ENCODE results near the gene SYNE1. TPM values are rescaled to one million over a fixed set of nuclear protein-coding genes. Genes with fewer than 3 reads are reported as not detected.

SYNE1 gene
- total RNA-seq, 1 donor from 2014 or later, result 166 TPM

DNA sequence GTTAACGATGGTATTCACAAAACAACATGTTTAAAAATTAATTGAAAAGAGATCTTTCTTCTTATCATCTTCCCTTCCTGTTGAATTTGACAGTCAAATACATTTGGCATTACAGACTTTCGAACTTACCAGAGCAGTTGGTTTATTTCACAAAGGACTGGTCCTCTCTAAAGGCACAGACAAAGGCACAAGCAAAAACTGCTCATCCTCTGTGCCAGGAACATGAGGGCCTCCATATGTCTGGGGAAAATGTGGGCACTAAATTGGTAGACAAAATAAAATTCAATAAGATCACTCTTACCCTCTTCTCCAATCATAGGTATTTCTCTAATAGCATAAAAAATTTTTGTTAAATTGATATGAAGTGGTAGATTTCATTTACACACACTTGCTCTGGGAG lies 40.4 kb downstream of the SYNE1 start:
- H3K4me1 ChIP-seq, result peaks cover 18% of the 10 kb centered on the region
- DNase-seq (no peak), ATAC-seq (no peak)
- no peak overlapping the region for H3K27ac ChIP-seq
- no peaks in the 10 kb centered on the region for H3K36me3 ChIP-seq
- intact Hi-C loops (cut with DNase I), result no loop called here
- no peak overlapping the region for H3K4me3 ChIP-seq
- TF ChIP-seq, protein P1, sequence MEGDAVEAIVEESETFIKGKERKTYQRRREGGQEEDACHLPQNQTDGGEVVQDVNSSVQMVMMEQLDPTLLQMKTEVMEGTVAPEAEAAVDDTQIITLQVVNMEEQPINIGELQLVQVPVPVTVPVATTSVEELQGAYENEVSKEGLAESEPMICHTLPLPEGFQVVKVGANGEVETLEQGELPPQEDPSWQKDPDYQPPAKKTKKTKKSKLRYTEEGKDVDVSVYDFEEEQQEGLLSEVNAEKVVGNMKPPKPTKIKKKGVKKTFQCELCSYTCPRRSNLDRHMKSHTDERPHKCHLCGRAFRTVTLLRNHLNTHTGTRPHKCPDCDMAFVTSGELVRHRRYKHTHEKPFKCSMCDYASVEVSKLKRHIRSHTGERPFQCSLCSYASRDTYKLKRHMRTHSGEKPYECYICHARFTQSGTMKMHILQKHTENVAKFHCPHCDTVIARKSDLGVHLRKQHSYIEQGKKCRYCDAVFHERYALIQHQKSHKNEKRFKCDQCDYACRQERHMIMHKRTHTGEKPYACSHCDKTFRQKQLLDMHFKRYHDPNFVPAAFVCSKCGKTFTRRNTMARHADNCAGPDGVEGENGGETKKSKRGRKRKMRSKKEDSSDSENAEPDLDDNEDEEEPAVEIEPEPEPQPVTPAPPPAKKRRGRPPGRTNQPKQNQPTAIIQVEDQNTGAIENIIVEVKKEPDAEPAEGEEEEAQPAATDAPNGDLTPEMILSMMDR (IDR thresholded peaks at IDR 0.05), result no peak
- H3K9me3 ChIP-seq, result no peaks in the 10 kb centered on the region
- H3K27me3 ChIP-seq (ENCODE audit: low read depth), result no peaks in the 10 kb centered on the region

DNA sequence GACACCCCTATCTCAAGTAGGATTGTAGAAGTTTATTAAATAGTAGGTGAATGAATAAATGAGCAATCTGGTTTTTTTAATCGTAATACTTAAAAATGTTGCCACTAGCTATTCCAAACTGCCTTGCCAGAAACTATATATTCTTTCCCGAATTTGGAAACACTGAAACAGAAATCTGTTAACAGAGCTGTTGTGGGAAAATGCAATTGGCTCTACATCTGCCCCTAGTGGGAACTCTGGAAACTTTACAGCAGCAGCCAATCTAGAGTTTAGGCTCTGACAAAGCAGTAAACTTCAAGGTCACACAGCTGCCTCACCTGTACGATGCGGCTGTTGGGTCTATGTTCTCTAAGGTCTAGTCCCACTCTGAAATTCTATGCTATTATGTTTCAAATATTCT lies 41.7 kb downstream of the SYNE1 start:
- Histone ChIP-seq H3K27me3 (ENCODE audit: low read depth) (no peaks in the 10 kb centered on the region), H3K4me1 (peaks cover 18% of the 10 kb centered on the region), H3K9me3 (no peaks in the 10 kb centered on the region), H3K36me3 (no peaks in the 10 kb centered on the region), H3K27ac (no peak overlapping the region), H3K4me3 (no peak overlapping the region)
- intact Hi-C loops (cut with DNase I), result no loop called here
- ATAC-seq (peak in 1 of 2 donors; percentile 79), DNase-seq (no peak)
- TF ChIP-seq, protein P1 (IDR thresholded peaks at IDR 0.05), result peak; percentile 43

DNA sequence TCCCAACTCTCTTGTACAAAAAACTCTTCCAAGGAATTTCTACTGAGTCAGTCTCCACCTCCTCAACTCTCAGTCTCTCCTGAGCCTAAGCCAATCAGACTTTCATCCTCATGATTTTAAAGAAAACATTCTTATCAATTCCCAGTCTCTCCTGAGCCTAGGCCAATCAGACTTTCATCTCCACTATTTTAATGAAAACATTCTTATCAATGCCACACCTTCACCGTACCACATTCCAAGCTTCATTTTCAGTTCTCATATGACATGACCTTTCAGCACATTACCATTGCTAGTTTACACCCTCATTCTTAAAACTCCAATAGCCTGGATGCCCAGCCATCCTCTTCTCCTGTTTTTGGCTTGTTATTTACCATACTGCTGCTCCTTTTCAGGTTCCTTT lies 42.5 kb downstream of the SYNE1 start:
- TF ChIP-seq, protein P1 (IDR thresholded peaks at IDR 0.05), result no peak
- no peaks in the 10 kb centered on the region for H3K9me3 ChIP-seq
- H3K27ac ChIP-seq, result no peak overlapping the region
- DNase-seq, result no peak
- peaks cover 18% of the 10 kb centered on the region for H3K4me1 ChIP-seq
- intact Hi-C loops (cut with DNase I), result no loop called here
- ATAC-seq, result peak in 1 of 2 donors; percentile 81
- no peaks in the 10 kb centered on the region for H3K27me3 ChIP-seq (ENCODE audit: low read depth)
- no peak overlapping the region for H3K4me3 ChIP-seq
- no peaks in the 10 kb centered on the region for H3K36me3 ChIP-seq

DNA sequence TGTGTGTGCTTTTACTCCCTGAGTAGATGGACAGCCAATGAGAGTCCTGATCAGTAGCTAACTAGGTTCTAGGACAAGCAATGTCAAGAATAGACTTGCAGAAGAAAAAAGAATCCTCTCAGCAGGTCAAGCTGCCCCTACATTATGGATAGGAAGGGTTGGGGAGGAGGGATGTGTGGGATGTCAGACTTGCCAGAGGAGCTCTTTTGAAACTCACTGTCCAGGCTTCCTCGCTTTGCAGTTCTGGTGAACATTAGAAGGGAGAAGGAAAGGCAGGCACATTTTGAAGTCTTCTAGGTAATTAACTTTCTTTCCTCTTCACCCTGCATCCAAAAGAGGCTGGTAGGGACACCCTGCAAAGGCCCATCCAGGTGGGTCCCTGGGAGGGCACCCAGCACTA lies 48.7 kb downstream of the SYNE1 start:
- ATAC-seq, result no peak
- intact Hi-C loops (cut with DNase I), result no loop called here
- no peak overlapping the region for H3K27ac ChIP-seq

DNA sequence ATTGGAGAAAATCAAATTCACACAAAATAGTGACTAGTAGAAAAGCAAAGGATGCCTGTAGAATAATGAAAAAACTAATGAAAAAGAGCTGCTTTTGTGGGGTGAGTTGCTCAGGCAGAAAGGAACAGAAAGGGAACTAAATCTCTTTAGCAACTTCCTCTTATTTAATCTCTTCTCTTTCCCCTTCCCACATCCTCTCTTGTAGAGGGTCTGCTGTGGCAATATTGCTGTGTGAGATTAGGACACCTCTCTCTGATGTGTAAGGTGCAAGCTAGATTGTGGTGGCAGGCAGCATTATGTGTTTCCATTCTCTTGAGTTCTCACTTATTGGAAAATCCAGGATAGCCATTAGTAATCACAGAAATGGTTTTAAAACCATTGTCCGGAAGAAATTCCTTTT lies 49.7 kb downstream of the SYNE1 start:
- Histone ChIP-seq H3K36me3 (no peaks in the 10 kb centered on the region), H3K27me3 (ENCODE audit: low read depth) (no peaks in the 10 kb centered on the region), H3K4me3 (no peak overlapping the region), H3K4me1 (no peaks in the 10 kb centered on the region), H3K9me3 (no peaks in the 10 kb centered on the region), H3K27ac (no peak overlapping the region)
- DNase-seq, result no peak
- intact Hi-C loops (cut with DNase I), result no loop called here
- peak; percentile 45 to 46 for ATAC-seq
- TF ChIP-seq, protein P1 (IDR thresholded peaks at IDR 0.05), result no peak

More for the DNA sequence above, 48.7 kb downstream of the SYNE1 start:
- no peaks in the 10 kb centered on the region for H3K9me3 ChIP-seq
- DNase-seq, result no peak
- H3K4me3 ChIP-seq, result no peak overlapping the region
- TF ChIP-seq, protein P1 (IDR thresholded peaks at IDR 0.05), result no peak
- H3K36me3 ChIP-seq, result no peaks in the 10 kb centered on the region
- no peaks in the 10 kb centered on the region for H3K4me1 ChIP-seq
- H3K27me3 ChIP-seq (ENCODE audit: low read depth), result no peaks in the 10 kb centered on the region

DNA sequence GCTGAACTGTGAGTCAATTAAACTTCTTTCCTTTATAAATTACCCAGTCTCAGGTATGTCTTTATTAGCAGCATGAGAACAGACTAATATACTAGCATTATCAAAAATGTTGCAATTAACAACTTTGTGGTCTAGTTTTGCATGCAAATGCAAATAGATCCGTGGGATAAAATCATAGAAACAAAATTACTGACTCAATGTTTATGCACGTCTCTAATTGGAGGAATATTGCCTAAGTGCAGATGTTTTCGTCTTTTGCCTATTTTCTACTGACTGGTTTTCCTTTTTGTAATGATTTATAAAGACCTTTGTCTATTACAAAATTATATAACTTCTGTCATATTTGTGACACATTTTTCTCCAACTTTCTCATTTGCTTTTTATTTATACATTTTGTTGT lies 51.9 kb downstream of the SYNE1 start:
- TF ChIP-seq, protein P1 (IDR thresholded peaks at IDR 0.05), result no peak
- Histone ChIP-seq H3K4me1 (no peaks in the 10 kb centered on the region), H3K36me3 (no peaks in the 10 kb centered on the region), H3K4me3 (no peak overlapping the region), H3K27me3 (ENCODE audit: low read depth) (no peaks in the 10 kb centered on the region), H3K9me3 (no peaks in the 10 kb centered on the region), H3K27ac (no peak overlapping the region)
- no peak for DNase-seq
- ATAC-seq, result no peak
- intact Hi-C loops (cut with DNase I), result no loop called here

All from lower lobe of right lung (tissue), 2 donors.